Spleen (tissue), 7 donors: ENCODE results near the gene TMTC2.

Experiments used
- POLR2AphosphoS5 ChIP-seq, 3 donors: sonication (generic); formaldehyde crosslinking; IDR thresholded peaks; one replicate each; pipeline ENCODE4 v1.5.1; 2017; ENCODE audit warnings: antibody characterized with exemption in 3 of 3
- TF ChIP-seq, protein P1 (sequence below), 11 experiments: fragments of 200-600 bp in 7 of 11; fragments of 450-650 bp in 4 of 11; sonication (generic) in 4 of 11; IDR thresholded peaks in 8 of 11; conservative IDR thresholded peaks in 3 of 11; 1 replicate in 7 of 11; 2 replicates in 4 of 11; pipeline versions ENCODE4 v1.4.0 to v1.8.0; 2016 to 2021; ENCODE audit warnings: antibody characterized with exemption in 11 of 11, inconsistent platforms in 4 of 11, mild to moderate bottlenecking in 1 of 11
- donor health status: DM: no; HTN: no; CAD: no; lungs with moderate emphysema.
- donor health status: DM: no; HTN: no; CAD: no.
- donor health status: DM: no; HTN: no; CAD: no.

DNA sequence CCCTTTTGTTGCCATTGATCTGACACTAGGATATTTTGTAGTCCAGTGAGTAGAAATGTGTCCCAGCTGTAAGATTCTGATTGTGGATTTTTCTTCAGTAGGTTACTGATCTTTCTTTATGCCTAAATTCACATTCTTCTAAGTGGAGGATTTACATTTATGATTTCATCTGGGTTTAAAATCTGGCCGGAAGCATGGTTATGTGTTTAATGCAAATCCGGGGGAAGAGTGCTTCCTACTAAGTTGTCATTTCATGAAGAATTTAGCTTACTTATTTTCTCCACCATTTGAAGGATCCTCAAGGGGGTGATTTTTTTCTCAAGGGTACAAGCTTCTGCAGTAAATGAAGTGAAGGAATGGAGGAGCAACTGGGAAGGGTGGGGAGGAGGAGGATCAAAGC is 96.7 kb downstream of the TMTC2 start:
- TF ChIP-seq, protein P1, sequence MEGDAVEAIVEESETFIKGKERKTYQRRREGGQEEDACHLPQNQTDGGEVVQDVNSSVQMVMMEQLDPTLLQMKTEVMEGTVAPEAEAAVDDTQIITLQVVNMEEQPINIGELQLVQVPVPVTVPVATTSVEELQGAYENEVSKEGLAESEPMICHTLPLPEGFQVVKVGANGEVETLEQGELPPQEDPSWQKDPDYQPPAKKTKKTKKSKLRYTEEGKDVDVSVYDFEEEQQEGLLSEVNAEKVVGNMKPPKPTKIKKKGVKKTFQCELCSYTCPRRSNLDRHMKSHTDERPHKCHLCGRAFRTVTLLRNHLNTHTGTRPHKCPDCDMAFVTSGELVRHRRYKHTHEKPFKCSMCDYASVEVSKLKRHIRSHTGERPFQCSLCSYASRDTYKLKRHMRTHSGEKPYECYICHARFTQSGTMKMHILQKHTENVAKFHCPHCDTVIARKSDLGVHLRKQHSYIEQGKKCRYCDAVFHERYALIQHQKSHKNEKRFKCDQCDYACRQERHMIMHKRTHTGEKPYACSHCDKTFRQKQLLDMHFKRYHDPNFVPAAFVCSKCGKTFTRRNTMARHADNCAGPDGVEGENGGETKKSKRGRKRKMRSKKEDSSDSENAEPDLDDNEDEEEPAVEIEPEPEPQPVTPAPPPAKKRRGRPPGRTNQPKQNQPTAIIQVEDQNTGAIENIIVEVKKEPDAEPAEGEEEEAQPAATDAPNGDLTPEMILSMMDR (IDR thresholded peaks at IDR 0.05 in 8 of 11, conservative IDR thresholded peaks at IDR 0.05 in 3 of 11): no peak
- TF ChIP-seq POLR2AphosphoS5 (IDR thresholded peaks at IDR 0.05): no peak
